ENCODE measurements around the gene VPS9D1. TPM values are rescaled to one million over a fixed set of nuclear protein-coding genes. Genes with fewer than 3 reads are reported as not detected.

VPS9D1 gene
- polyA plus RNA-seq, 1 experiment = 15.6 TPM

DNA sequence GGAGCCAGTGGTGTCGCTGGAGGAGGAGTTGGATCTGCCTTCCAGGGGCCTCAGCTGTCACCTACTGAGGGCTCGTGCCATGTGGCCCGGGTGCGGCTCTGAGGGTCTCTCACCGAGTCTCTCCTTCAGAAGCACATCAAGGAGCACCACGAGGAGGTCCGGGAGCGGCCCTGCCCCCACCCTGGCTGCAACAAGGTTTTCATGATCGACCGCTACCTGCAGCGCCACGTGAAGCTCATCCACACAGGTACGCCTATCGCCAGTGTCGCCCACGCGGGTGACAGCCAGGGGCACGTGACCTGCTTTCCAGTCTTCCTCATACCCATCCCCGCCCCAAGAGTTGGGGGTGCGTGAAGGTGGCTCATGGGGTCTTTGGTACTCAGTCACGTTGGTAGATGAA is 13.1 kb upstream of the VPS9D1 start:
- no peak for TF ChIP-seq CTCF (IDR thresholded peaks at IDR 0.05; ENCODE audit: insufficient read depth, low read depth, low read length)
- CTCF ChIA-PET = no interaction called here
- Histone ChIP-seq H3K27me3 (ENCODE audit: control insufficient read depth, insufficient read depth, low read length) (no peaks in the 10 kb centered on the region), H3K4me3 (ENCODE audit: low read depth, low read length) (no peak overlapping the region), H3K36me3 (ENCODE audit: control insufficient read depth, insufficient read depth, low read length) (peaks cover 44% of the 10 kb centered on the region)
- POLR2A ChIA-PET = no interaction called here
- no peak for DNase-seq (ENCODE audit: low read depth)

DNA sequence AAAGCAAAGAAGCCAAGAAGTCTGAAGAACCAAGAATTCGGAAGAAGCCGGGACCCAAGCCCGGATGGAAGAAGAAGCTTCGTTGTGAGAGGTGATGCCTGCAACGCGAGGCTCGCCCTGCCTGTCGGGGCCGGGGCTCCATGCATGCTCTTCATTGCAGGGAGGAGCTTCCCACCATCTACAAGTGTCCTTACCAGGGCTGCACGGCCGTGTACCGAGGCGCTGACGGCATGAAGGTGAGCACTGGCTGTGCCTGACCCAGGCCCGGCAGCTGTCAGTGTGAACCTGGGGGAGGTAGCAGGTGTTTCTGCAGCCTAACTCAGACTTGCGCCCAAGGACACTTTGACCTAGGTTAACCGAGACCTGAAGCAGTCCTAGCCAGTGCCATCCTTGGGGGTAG is 12.6 kb upstream of the VPS9D1 start:
- no peak for DNase-seq (ENCODE audit: low read depth)
- no peaks in the 10 kb centered on the region for H3K27me3 ChIP-seq (ENCODE audit: control insufficient read depth, insufficient read depth, low read length)
- no peak for TF ChIP-seq CTCF (IDR thresholded peaks at IDR 0.05; ENCODE audit: insufficient read depth, low read depth, low read length)
- no peak overlapping the region for H3K4me3 ChIP-seq (ENCODE audit: low read depth, low read length)
- H3K36me3 ChIP-seq (ENCODE audit: control insufficient read depth, insufficient read depth, low read length) = peaks cover 40% of the 10 kb centered on the region
- CTCF ChIA-PET = no interaction called here
- POLR2A ChIA-PET = no interaction called here

GRCh38 chr16:89732918-89733242 is 12.2 kb upstream of the VPS9D1 start:
- ChIA-PET CTCF (no interaction called here), POLR2A (no interaction called here)
- Histone ChIP-seq H3K4me3 (ENCODE audit: low read depth, low read length) (no peak overlapping the region), H3K36me3 (ENCODE audit: control insufficient read depth, insufficient read depth, low read length) (peaks cover 38% of the 10 kb centered on the region), H3K27me3 (ENCODE audit: control insufficient read depth, insufficient read depth, low read length) (no peaks in the 10 kb centered on the region)
- no peak for TF ChIP-seq CTCF (IDR thresholded peaks at IDR 0.05; ENCODE audit: insufficient read depth, low read depth, low read length)
- DNase-seq (ENCODE audit: low read depth) = no peak

DNA sequence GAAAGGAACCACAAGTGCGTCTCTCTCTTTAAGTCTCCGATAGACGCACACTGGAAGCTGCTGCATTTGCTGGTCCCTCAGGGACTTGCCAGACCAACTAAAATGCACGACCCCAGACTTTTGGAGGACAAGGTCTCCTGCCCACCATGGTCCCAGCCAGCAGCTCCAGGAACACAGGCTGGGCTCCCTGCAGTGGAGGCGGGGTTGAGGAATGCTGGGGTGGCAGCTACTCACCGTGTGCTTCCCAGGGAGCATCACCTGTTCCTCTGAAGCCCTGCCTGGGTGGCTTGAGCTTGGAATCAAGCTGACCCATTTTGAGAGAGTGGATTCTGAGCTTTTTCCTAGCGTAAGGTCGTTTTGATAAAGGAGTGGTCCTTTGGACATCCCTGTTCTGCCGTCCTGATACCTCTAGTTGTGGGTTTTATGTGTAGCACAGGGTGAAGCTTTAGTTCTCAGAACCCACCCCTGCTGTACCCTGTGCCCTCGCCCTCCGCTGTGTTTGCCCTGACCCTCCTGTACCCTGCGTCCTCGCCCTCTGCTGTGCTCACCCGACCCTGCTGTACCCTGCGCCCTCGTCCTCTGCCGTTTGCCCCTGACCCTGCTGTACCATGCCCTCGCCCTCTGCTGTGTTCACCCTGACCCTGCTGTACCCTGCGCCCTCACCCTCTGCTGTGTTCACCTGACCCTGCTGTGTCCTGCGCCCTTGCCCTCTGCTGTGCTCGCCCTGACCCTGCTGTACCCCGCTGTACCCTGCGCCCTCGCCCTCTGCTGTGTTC is 11.6 kb upstream of the VPS9D1 start:
- POLR2A ChIA-PET = no interaction called here
- Histone ChIP-seq H3K27me3 (ENCODE audit: control insufficient read depth, insufficient read depth, low read length) (no peaks in the 10 kb centered on the region), H3K4me3 (ENCODE audit: low read depth, low read length) (no peak overlapping the region), H3K36me3 (ENCODE audit: control insufficient read depth, insufficient read depth, low read length) (peaks cover 35% of the 10 kb centered on the region)
- DNase-seq (ENCODE audit: low read depth) = no peak
- CTCF ChIA-PET = interaction anchor here (0.6 kb wide), 1 partner anchor 58 kb away, joined by 3 read pairs; no protein-coding TSS in a partner anchor
- no peak for TF ChIP-seq CTCF (IDR thresholded peaks at IDR 0.05; ENCODE audit: insufficient read depth, low read depth, low read length)

GRCh38 chr16:89730610-89731234 is 10.0 kb upstream of the VPS9D1 start:
- CTCF ChIA-PET = interaction anchor here (0.7 kb wide), 1 partner anchor 310 kb away, joined by 3 read pairs; no protein-coding TSS in a partner anchor
- no peak for TF ChIP-seq CTCF (IDR thresholded peaks at IDR 0.05; ENCODE audit: insufficient read depth, low read depth, low read length)

More at GRCh38 chr16:89730610-89731234, 10.0 kb upstream of the VPS9D1 start:
- H3K36me3 ChIP-seq (ENCODE audit: control insufficient read depth, insufficient read depth, low read length) = peaks cover 34% of the 10 kb centered on the region
- no peaks in the 10 kb centered on the region for H3K27me3 ChIP-seq (ENCODE audit: control insufficient read depth, insufficient read depth, low read length)
- no peak for DNase-seq (ENCODE audit: low read depth)
- POLR2A ChIA-PET = no interaction called here
- no peak overlapping the region for H3K4me3 ChIP-seq (ENCODE audit: low read depth, low read length)

Data from BJ (cell line).